SK-N-SH treated with all-trans-retinoic acid at 6 μM for 48 hours (cell line): ENCODE measurements around the gene MRPS18B.

Experiments used
- CSDC2 ChIP-seq: fragments of 250-450 bp; sonication (Bioruptor Pico); IDR thresholded peaks from 2 replicates; pipeline ENCODE4 v1.5.0; 2020; ENCODE audit warnings: mild to moderate bottlenecking, moderate library complexity
- GLIS3 ChIP-seq: fragments of 250-450 bp; sonication (Bioruptor Pico); IDR thresholded peaks from 2 replicates; pipeline ENCODE4 v1.5.0; 2020; ENCODE audit warnings: mild to moderate bottlenecking, moderate library complexity
- OSR1 ChIP-seq: fragments of 250-450 bp; sonication (Bioruptor Pico); IDR thresholded peaks from 2 replicates; pipeline ENCODE4 v1.8.0; 2022; ENCODE audit warnings: moderate library complexity, mild to moderate bottlenecking, inconsistent platforms
- PPARA ChIP-seq: fragments of 250-450 bp; sonication (Bioruptor Pico); IDR thresholded peaks from 2 replicates; pipeline ENCODE4 v1.5.0; 2020; ENCODE audit warnings: mild to moderate bottlenecking, borderline replicate concordance
- RARB ChIP-seq: fragments of 250-450 bp; sonication (Bioruptor Pico); IDR thresholded peaks from 2 replicates; pipeline ENCODE4 v1.8.0; 2021; ENCODE audit warnings: mild to moderate bottlenecking, moderate library complexity
- TOX ChIP-seq: fragments of 250-450 bp; sonication (Bioruptor Pico); IDR thresholded peaks from 2 replicates; pipeline ENCODE4 v1.8.0; 2021; ENCODE audit warnings: mild to moderate bottlenecking, moderate library complexity, borderline replicate concordance
- ZC3H10 ChIP-seq: fragments of 250-450 bp; sonication (Bioruptor Pico); IDR thresholded peaks from 2 replicates; pipeline ENCODE4 v1.5.1; 2021; ENCODE audit warnings: mild to moderate bottlenecking, moderate library complexity
- ZNF565 ChIP-seq: fragments of 450-650 bp; formaldehyde crosslinking; conservative IDR thresholded peaks from 2 replicates; pipeline ENCODE4 v1.5.0; 2020; ENCODE audit warnings: low read depth, mild to moderate bottlenecking, moderate library complexity
- ZNF70 ChIP-seq: fragments of 450-650 bp; formaldehyde crosslinking; IDR thresholded peaks from 2 replicates; pipeline ENCODE4 v1.5.0; 2020; ENCODE audit warnings: mild to moderate bottlenecking, moderate library complexity
- TF ChIP-seq, protein P1 (sequence below): fragments of 250-450 bp; sonication (Bioruptor Pico); IDR thresholded peaks from 2 replicates; pipeline ENCODE4 v1.8.0; 2021; ENCODE audit warnings: low read depth, mild to moderate bottlenecking, moderate library complexity, borderline replicate concordance
- TF ChIP-seq, protein P2 (sequence below): fragments of 250-450 bp; sonication (Bioruptor Pico); IDR thresholded peaks from 2 replicates; pipeline ENCODE4 v1.5.1; 2020; ENCODE audit warnings: low read depth, mild to moderate bottlenecking, moderate library complexity
- TF ChIP-seq, protein P3 (sequence below): fragments of 250-450 bp; sonication (Bioruptor Pico); IDR thresholded peaks from 2 replicates; pipeline ENCODE4 v1.8.0; 2020; ENCODE audit warnings: mild to moderate bottlenecking, moderate library complexity, borderline replicate concordance

DNA sequence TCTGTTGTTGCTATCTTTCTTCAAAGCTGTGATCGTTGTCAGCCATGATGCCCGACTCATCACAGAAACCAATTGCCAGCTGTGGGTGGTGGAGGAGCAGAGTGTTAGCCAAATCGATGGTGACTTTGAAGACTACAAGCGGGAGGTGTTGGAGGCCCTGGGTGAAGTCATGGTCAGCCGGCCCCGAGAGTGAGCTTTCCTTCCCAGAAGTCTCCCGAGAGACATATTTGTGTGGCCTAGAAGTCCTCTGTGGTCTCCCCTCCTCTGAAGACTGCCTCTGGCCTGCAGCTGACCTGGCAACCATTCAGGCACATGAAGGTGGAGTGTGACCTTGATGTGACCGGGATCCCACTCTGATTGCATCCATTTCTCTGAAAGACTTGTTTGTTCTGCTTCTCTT is 27.1 kb upstream of the MRPS18B start:
- no peak for TF ChIP-seq RARB (CRISPR knock-in tag)
- TF ChIP-seq GLIS3 (CRISPR knock-in tag) = no peak
- TF ChIP-seq, protein P1, sequence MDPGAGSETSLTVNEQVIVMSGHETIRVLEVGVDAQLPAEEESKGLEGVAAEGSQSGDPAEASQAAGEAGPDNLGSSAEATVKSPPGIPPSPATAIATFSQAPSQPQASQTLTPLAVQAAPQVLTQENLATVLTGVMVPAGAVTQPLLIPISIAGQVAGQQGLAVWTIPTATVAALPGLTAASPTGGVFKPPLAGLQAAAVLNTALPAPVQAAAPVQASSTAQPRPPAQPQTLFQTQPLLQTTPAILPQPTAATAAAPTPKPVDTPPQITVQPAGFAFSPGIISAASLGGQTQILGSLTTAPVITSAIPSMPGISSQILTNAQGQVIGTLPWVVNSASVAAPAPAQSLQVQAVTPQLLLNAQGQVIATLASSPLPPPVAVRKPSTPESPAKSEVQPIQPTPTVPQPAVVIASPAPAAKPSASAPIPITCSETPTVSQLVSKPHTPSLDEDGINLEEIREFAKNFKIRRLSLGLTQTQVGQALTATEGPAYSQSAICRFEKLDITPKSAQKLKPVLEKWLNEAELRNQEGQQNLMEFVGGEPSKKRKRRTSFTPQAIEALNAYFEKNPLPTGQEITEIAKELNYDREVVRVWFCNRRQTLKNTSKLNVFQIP (CRISPR knock-in tag) = no peak
- TF ChIP-seq, protein P2, sequence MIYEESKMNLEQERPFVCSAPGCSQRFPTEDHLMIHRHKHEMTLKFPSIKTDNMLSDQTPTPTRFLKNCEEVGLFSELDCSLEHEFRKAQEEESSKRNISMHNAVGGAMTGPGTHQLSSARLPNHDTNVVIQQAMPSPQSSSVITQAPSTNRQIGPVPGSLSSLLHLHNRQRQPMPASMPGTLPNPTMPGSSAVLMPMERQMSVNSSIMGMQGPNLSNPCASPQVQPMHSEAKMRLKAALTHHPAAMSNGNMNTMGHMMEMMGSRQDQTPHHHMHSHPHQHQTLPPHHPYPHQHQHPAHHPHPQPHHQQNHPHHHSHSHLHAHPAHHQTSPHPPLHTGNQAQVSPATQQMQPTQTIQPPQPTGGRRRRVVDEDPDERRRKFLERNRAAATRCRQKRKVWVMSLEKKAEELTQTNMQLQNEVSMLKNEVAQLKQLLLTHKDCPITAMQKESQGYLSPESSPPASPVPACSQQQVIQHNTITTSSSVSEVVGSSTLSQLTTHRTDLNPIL (CRISPR knock-in tag) = no peak
- no peak for TF ChIP-seq ZNF70 (CRISPR knock-in tag)
- TF ChIP-seq ZC3H10 (CRISPR knock-in tag) = no peak
- TF ChIP-seq OSR1 = no peak
- TF ChIP-seq ZNF565 = no peak
- TF ChIP-seq CSDC2 (CRISPR knock-in tag) = no peak
- TF ChIP-seq PPARA (CRISPR knock-in tag) = no peak
- TF ChIP-seq, protein P3, sequence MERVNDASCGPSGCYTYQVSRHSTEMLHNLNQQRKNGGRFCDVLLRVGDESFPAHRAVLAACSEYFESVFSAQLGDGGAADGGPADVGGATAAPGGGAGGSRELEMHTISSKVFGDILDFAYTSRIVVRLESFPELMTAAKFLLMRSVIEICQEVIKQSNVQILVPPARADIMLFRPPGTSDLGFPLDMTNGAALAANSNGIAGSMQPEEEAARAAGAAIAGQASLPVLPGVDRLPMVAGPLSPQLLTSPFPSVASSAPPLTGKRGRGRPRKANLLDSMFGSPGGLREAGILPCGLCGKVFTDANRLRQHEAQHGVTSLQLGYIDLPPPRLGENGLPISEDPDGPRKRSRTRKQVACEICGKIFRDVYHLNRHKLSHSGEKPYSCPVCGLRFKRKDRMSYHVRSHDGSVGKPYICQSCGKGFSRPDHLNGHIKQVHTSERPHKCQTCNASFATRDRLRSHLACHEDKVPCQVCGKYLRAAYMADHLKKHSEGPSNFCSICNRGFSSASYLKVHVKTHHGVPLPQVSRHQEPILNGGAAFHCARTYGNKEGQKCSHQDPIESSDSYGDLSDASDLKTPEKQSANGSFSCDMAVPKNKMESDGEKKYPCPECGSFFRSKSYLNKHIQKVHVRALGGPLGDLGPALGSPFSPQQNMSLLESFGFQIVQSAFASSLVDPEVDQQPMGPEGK = no peak
- no peak for TF ChIP-seq TOX (CRISPR knock-in tag)
